Testis (tissue), 2 donors: Measurements from ENCODE around the gene LAMA5.

ENCODE experiments used
- CTCF ChIP-seq, 3 experiments: fragments of 450-650 bp in 2 of 3; fragments of 200-600 bp in 1 of 3; sonication (generic) in 1 of 3; IDR thresholded peaks; one replicate each; pipeline ENCODE4 v1.5.1; 2016 to 2019; ENCODE audit warnings: antibody characterized with exemption in 3 of 3, mild to moderate bottlenecking in 2 of 3, moderate library complexity in 1 of 3
- POLR2A ChIP-seq: fragments of 450-650 bp; IDR thresholded peaks from one replicate; pipeline ENCODE4 v1.6.1; 2017; ENCODE audit warnings: antibody characterized with exemption, mild to moderate bottlenecking, moderate library complexity

- no peak for TF ChIP-seq CTCF (IDR thresholded peaks at IDR 0.05)
- TF ChIP-seq POLR2A = no peak
Measured at GRCh38 chr20:62319346-62319909, 47.7 kb downstream of the LAMA5 start.
